Progenitor cell of endocrine pancreas (in vitro differentiated cells): ENCODE data around the gene SRD5A1. TPM values are rescaled to one million over a fixed set of nuclear protein-coding genes. Genes with fewer than 3 reads are reported as not detected.

Source experiments
- DNase-seq: peaks from one replicate; pipeline ENCODE4 v3.0.0; 2021; ENCODE audit warnings: low spot score; ENCODE audit not compliant: unreplicated experiment
- H3K27ac Mint-ChIP-seq: 2 replicates; pipeline ENCODE4 v1.8.0; 2021; ENCODE audit warnings: mild to moderate bottlenecking, moderate library complexity, mixed read lengths
- H3K27me3 Mint-ChIP-seq: 2 replicates; pipeline ENCODE4 v1.8.0; 2021; ENCODE audit warnings: mixed read lengths
- H3K36me3 Mint-ChIP-seq: 2 replicates; pipeline ENCODE4 v1.8.0; 2022; ENCODE audit warnings: mixed read lengths; ENCODE audit not compliant: insufficient read depth
- H3K4me1 Mint-ChIP-seq: 2 replicates; pipeline ENCODE4 v1.8.0; 2021; ENCODE audit warnings: low read depth, mixed read lengths
- H3K4me3 Mint-ChIP-seq: 2 replicates; pipeline ENCODE4 v1.8.0; 2021; ENCODE audit warnings: low read depth, mild to moderate bottlenecking, moderate library complexity, mixed read lengths
- H3K9me3 Mint-ChIP-seq: 2 replicates; pipeline ENCODE4 v1.8.0; 2021; ENCODE audit warnings: low read depth, mixed read lengths
- total RNA-seq: library from RNA; stranded (reverse); gene quantifications from 2 replicates; pipeline ENCODE4 v1.2.1, GENCODE V29; 2021
- TF ChIP-seq, protein P1 (sequence below): fragments of 200-600 bp; sonication (generic); IDR thresholded peaks from one replicate; pipeline ENCODE4 v1.5.0; 2021; ENCODE audit warnings: antibody characterized with exemption, mild to moderate bottlenecking; ENCODE audit not compliant: unreplicated experiment

The SRD5A1 gene
- total RNA-seq, 1 donor from 2014 or later: 24.8 TPM

DNA sequence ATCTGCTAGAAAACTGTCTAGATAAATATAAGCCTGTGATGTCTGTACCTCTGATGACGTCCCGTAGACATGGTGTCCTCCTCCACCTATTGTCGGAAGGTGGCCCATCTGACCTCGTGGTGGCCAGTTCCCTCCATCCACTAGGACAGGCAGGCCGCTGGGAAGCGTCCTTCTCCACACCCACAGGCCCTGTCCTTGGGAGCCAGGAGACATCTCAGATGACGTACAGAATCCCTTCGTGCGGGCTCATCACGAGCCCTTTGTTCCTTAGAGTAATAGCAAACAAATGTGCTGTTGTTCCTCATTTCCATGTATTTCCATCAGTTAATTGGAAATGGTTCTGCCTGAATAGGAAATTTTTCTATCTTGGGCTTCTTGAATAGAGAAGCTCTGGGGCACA, 41.6 kb downstream of the SRD5A1 start:
- Mint-ChIP-seq H3K4me3 (no peak overlapping the region), H3K36me3 (peaks cover 25% of the 10 kb centered on the region), H3K27me3 (no peaks in the 10 kb centered on the region), H3K9me3 (peaks cover 9% of the 10 kb centered on the region), H3K27ac (no peak overlapping the region), H3K4me1 (no peaks in the 10 kb centered on the region)
- no peak for DNase-seq
- TF ChIP-seq, protein P1, sequence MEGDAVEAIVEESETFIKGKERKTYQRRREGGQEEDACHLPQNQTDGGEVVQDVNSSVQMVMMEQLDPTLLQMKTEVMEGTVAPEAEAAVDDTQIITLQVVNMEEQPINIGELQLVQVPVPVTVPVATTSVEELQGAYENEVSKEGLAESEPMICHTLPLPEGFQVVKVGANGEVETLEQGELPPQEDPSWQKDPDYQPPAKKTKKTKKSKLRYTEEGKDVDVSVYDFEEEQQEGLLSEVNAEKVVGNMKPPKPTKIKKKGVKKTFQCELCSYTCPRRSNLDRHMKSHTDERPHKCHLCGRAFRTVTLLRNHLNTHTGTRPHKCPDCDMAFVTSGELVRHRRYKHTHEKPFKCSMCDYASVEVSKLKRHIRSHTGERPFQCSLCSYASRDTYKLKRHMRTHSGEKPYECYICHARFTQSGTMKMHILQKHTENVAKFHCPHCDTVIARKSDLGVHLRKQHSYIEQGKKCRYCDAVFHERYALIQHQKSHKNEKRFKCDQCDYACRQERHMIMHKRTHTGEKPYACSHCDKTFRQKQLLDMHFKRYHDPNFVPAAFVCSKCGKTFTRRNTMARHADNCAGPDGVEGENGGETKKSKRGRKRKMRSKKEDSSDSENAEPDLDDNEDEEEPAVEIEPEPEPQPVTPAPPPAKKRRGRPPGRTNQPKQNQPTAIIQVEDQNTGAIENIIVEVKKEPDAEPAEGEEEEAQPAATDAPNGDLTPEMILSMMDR: no peak

DNA sequence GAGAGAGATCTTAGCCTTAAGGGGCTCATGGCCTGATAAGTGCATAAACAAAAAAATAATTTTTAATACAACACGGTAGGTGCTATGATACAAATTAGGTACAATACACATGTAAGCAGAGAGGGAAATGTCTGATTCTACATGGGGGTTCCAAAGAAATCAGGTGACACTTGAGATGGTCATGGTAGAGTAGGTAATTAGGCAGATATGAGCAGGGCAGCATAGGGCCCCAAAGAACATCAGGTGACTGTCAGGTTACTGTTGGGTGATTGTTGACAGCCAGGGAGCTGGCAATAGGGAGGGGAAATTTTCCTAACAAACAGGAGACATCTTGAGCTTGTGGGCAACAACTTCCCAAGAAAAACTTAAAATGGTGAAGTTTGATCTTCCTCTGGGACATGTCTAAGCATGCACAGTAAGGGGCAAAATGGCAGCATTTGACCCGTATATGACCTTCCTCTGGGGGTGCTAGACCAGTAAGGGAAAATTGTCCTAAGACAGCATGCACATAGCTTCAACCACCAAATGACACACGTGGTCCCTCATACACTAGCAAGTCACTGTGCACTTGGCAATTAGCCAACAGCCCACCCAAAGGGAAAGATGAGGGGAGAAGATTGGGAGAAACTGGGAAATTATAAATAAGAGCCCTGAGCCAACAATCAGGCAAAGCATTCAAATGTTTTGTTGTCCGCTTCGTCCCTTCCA, 42.7 kb downstream of the SRD5A1 start:
- H3K27ac Mint-ChIP-seq: no peak overlapping the region
- H3K27me3 Mint-ChIP-seq: peaks cover 3% of the 10 kb centered on the region
- peaks cover 9% of the 10 kb centered on the region for H3K9me3 Mint-ChIP-seq
- no peaks in the 10 kb centered on the region for H3K4me1 Mint-ChIP-seq
- TF ChIP-seq, protein P1: no peak
- no peak overlapping the region for H3K4me3 Mint-ChIP-seq
- DNase-seq: no peak
- H3K36me3 Mint-ChIP-seq: peaks cover 18% of the 10 kb centered on the region

DNA sequence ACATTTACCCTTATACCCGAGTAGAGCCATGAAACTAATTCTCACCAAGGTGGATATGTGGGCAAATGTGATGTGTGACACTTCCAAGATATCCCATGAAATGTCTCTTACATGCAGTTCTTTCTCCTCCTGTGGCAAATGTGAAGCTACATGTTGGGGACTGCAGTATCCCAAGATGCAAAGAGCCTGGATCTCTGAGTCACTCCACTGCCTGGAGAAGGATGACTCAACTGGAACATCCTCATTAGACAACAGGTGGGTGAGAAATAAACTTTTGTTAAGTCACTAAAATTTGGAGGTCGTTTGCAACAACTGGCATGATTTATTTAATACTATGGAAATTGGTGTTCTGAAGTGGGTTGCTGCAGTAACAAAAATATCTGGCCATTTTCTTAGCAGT, 43.5 kb downstream of the SRD5A1 start:
- no peak overlapping the region for H3K4me3 Mint-ChIP-seq
- no peak overlapping the region for H3K27ac Mint-ChIP-seq
- TF ChIP-seq, protein P1: no peak
- H3K9me3 Mint-ChIP-seq: peaks cover 5% of the 10 kb centered on the region
- peaks cover 6% of the 10 kb centered on the region for H3K27me3 Mint-ChIP-seq
- no peak for DNase-seq
- no peaks in the 10 kb centered on the region for H3K4me1 Mint-ChIP-seq
- peaks cover 14% of the 10 kb centered on the region for H3K36me3 Mint-ChIP-seq

DNA sequence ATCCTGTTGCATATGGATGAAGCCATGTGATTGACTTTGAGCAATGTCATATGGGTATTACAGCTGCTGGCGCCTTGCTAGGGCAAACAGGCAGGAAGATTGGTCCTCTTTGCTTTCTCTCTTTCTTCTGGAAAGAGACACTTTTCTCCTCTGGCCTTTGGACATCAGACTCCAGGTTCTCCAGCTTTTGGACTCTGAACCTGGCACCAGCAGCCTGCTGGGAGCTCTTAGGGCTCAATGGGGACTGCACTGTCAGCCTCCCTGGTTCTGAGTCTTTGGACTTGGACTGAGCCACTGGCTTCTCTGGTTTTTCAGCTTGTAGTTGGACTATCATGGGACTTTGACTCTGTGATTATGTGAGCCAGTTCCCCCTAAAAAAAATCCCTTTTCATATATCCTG, 45.1 kb downstream of the SRD5A1 start:
- DNase-seq: no peak
- Mint-ChIP-seq H3K4me3 (no peak overlapping the region), H3K36me3 (peaks cover 6% of the 10 kb centered on the region), H3K9me3 (no peaks in the 10 kb centered on the region), H3K27me3 (peaks cover 7% of the 10 kb centered on the region), H3K4me1 (no peaks in the 10 kb centered on the region), H3K27ac (no peak overlapping the region)
- TF ChIP-seq, protein P1: no peak

DNA sequence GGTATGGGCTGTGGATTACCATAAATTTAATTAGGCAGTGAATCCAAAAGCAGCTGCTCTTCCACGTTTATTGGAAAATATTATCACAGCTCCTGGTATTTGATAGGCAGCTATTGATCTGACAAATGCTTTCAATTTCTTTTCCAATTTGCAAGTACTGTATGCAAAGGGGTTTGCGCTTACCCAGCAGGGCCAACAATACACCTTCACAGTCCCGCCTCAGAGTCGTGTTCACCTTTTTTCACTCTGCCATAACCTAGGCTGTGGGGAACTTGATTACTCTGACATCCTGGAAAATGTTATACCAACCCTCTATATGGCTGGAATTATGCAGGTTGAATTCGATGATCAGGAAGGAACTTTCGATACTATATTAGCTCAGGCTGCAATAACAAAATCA, 47.7 kb downstream of the SRD5A1 start:
- no peak overlapping the region for H3K27ac Mint-ChIP-seq

More for the DNA sequence above, 47.7 kb downstream of the SRD5A1 start:
- TF ChIP-seq, protein P1: no peak
- Mint-ChIP-seq H3K36me3 (peaks cover 2% of the 10 kb centered on the region), H3K4me3 (no peak overlapping the region), H3K27me3 (peaks cover 20% of the 10 kb centered on the region), H3K4me1 (no peaks in the 10 kb centered on the region), H3K9me3 (no peaks in the 10 kb centered on the region)
- no peak for DNase-seq
